Measurements from ENCODE around the gene OLFM1.

Gene OLFM1

GRCh38 chr9:135076876-135077430, 10.5 kb upstream of the OLFM1 start:
- H3K4me3 ChIP-seq (ENCODE audit: insufficient read depth in 1 of 2, low read depth in 1 of 2, low read length in 2 of 2): no peak overlapping the region
- H3K27ac ChIP-seq (ENCODE audit: low read length, poor library complexity, severe bottlenecking): no peak overlapping the region
- H2BK12ac ChIP-seq (ENCODE audit: low read length in 2 of 2): no peak overlapping the region
- H3K9ac ChIP-seq (ENCODE audit: low read length): no peak overlapping the region
- no peak overlapping the region for H3K14ac ChIP-seq (ENCODE audit: low read length in 2 of 2)
- peaks cover 10% of the 10 kb centered on the region for H3K4me1 ChIP-seq (ENCODE audit: control insufficient read depth, insufficient read depth, low read depth, low read length)
- H2AK5ac ChIP-seq (ENCODE audit: low read length, severe bottlenecking): no peak overlapping the region
- WGBS: 72% methylated on average over 4 of the region's 6 CpGs
- no peaks in the 10 kb centered on the region for H3K36me3 ChIP-seq (ENCODE audit: control insufficient read depth in 1 of 2, insufficient read depth in 2 of 2, low read depth in 1 of 2, low read length in 2 of 2)
- H3K18ac ChIP-seq (ENCODE audit: low read depth in 1 of 2, low read length in 2 of 2): no peak overlapping the region
- DNase-seq: no peak
- no peak overlapping the region for H2BK15ac ChIP-seq (ENCODE audit: low read depth, poor library complexity, severe bottlenecking)
- no peak overlapping the region for H2AFZ ChIP-seq (ENCODE audit: low read depth, low read length)
- no peak overlapping the region for H2BK120ac ChIP-seq (ENCODE audit: low read depth, low read length)
- H3K9me3 ChIP-seq (ENCODE audit: control insufficient read depth, low read length): no peaks in the 10 kb centered on the region
- no peak overlapping the region for H2BK5ac ChIP-seq (ENCODE audit: low read depth, low read length, poor library complexity, severe bottlenecking)
- no peak overlapping the region for H4K91ac ChIP-seq (ENCODE audit: low read length)
- no peak overlapping the region for H4K8ac ChIP-seq (ENCODE audit: low read length)
- H3K27me3 ChIP-seq (ENCODE audit: control insufficient read depth in 1 of 2, insufficient read depth in 1 of 2, low read length in 2 of 2): peaks cover 23 to 30% of the 10 kb centered on the region in 2 experiments
- H3K4ac ChIP-seq (ENCODE audit: low read depth in 1 of 2, low read length in 2 of 2): no peak overlapping the region
- H3K79me1 ChIP-seq (replicated peaks; ENCODE audit: low read length, poor library complexity, severe bottlenecking): no peaks in the 10 kb centered on the region
- no peak overlapping the region for H3K23ac ChIP-seq (ENCODE audit: low read length in 2 of 2)
- H3K4me2 ChIP-seq (ENCODE audit: low read length, poor library complexity, severe bottlenecking): no peak overlapping the region

- Histone ChIP-seq H3K9me3 (ENCODE audit: control insufficient read depth, low read length) (no peaks in the 10 kb centered on the region), H2BK120ac (ENCODE audit: low read depth, low read length) (no peak overlapping the region), H3K23ac (ENCODE audit: low read length in 2 of 2) (no peak overlapping the region), H2AFZ (ENCODE audit: low read depth, low read length) (no peak overlapping the region), H3K27me3 (ENCODE audit: control insufficient read depth in 1 of 2, insufficient read depth in 1 of 2, low read length in 2 of 2) (peaks cover 30% of the 10 kb centered on the region in 2 experiments), H4K91ac (ENCODE audit: low read length) (no peak overlapping the region), H3K9ac (ENCODE audit: low read length) (no peak overlapping the region), H3K4me2 (ENCODE audit: low read length, poor library complexity, severe bottlenecking) (no peak overlapping the region), H3K27ac (ENCODE audit: low read length, poor library complexity, severe bottlenecking) (no peak overlapping the region), H3K4me3 (ENCODE audit: insufficient read depth in 1 of 2, low read depth in 1 of 2, low read length in 2 of 2) (no peak overlapping the region), H3K79me1 (replicated peaks; ENCODE audit: low read length, poor library complexity, severe bottlenecking) (no peaks in the 10 kb centered on the region), H2BK15ac (ENCODE audit: low read depth, poor library complexity, severe bottlenecking) (no peak overlapping the region), H3K4ac (ENCODE audit: low read depth in 1 of 2, low read length in 2 of 2) (no peak overlapping the region), H2AK5ac (ENCODE audit: low read length, severe bottlenecking) (no peak overlapping the region), H2BK12ac (ENCODE audit: low read length in 2 of 2) (no peak overlapping the region), H3K14ac (ENCODE audit: low read length in 2 of 2) (no peak overlapping the region), H3K4me1 (ENCODE audit: control insufficient read depth, insufficient read depth, low read depth, low read length) (peaks cover 10% of the 10 kb centered on the region), H3K36me3 (ENCODE audit: control insufficient read depth in 1 of 2, insufficient read depth in 2 of 2, low read depth in 1 of 2, low read length in 2 of 2) (no peaks in the 10 kb centered on the region), H2BK5ac (ENCODE audit: low read depth, low read length, poor library complexity, severe bottlenecking) (no peak overlapping the region), H3K18ac (ENCODE audit: low read depth in 1 of 2, low read length in 2 of 2) (no peak overlapping the region), H4K8ac (ENCODE audit: low read length) (no peak overlapping the region)
- DNase-seq: no peak
- WGBS: 51% methylated on average over 12 of the region's 12 CpGs
These were observed 9.8 kb upstream of the OLFM1 start for GRCh38 chr9:135077497-135078200.

GRCh38 chr9:135078361-135078821, 9.1 kb upstream of the OLFM1 start:
- Histone ChIP-seq H2BK12ac (ENCODE audit: low read length in 2 of 2) (no peak overlapping the region), H4K8ac (ENCODE audit: low read length) (no peak overlapping the region), H3K36me3 (ENCODE audit: control insufficient read depth in 1 of 2, insufficient read depth in 2 of 2, low read depth in 1 of 2, low read length in 2 of 2) (no peaks in the 10 kb centered on the region), H3K14ac (ENCODE audit: low read length in 2 of 2) (no peak overlapping the region), H3K27ac (ENCODE audit: low read length, poor library complexity, severe bottlenecking) (no peak overlapping the region), H2BK5ac (ENCODE audit: low read depth, low read length, poor library complexity, severe bottlenecking) (no peak overlapping the region), H3K9me3 (ENCODE audit: control insufficient read depth, low read length) (no peaks in the 10 kb centered on the region), H3K18ac (ENCODE audit: low read depth in 1 of 2, low read length in 2 of 2) (no peak overlapping the region), H3K4me2 (ENCODE audit: low read length, poor library complexity, severe bottlenecking) (no peak overlapping the region), H3K4me1 (ENCODE audit: control insufficient read depth, insufficient read depth, low read depth, low read length) (peaks cover 10% of the 10 kb centered on the region), H3K27me3 (ENCODE audit: control insufficient read depth in 1 of 2, insufficient read depth in 1 of 2, low read length in 2 of 2) (peaks cover 30 to 38% of the 10 kb centered on the region in 2 experiments), H2AK5ac (ENCODE audit: low read length, severe bottlenecking) (no peak overlapping the region), H3K4ac (ENCODE audit: low read depth in 1 of 2, low read length in 2 of 2) (no peak overlapping the region), H3K23ac (ENCODE audit: low read length in 2 of 2) (no peak overlapping the region), H2AFZ (ENCODE audit: low read depth, low read length) (no peak overlapping the region), H2BK15ac (ENCODE audit: low read depth, poor library complexity, severe bottlenecking) (no peak overlapping the region), H2BK120ac (ENCODE audit: low read depth, low read length) (no peak overlapping the region), H3K9ac (ENCODE audit: low read length) (no peak overlapping the region), H4K91ac (ENCODE audit: low read length) (no peak overlapping the region), H3K79me1 (replicated peaks; ENCODE audit: low read length, poor library complexity, severe bottlenecking) (no peaks in the 10 kb centered on the region), H3K4me3 (ENCODE audit: insufficient read depth in 1 of 2, low read depth in 1 of 2, low read length in 2 of 2) (no peak overlapping the region)
- no peak for DNase-seq
- 83% methylated on average over 9 of the region's 11 CpGs for WGBS

- Histone ChIP-seq H3K4me3 (ENCODE audit: insufficient read depth in 1 of 2, low read depth in 1 of 2, low read length in 2 of 2) (no peak overlapping the region), H3K79me1 (replicated peaks; ENCODE audit: low read length, poor library complexity, severe bottlenecking) (no peaks in the 10 kb centered on the region), H3K27ac (ENCODE audit: low read length, poor library complexity, severe bottlenecking) (no peak overlapping the region), H2BK12ac (ENCODE audit: low read length in 2 of 2) (no peak overlapping the region), H3K18ac (ENCODE audit: low read depth in 1 of 2, low read length in 2 of 2) (no peak overlapping the region), H2BK120ac (ENCODE audit: low read depth, low read length) (no peak overlapping the region), H3K36me3 (ENCODE audit: control insufficient read depth in 1 of 2, insufficient read depth in 2 of 2, low read depth in 1 of 2, low read length in 2 of 2) (no peaks in the 10 kb centered on the region), H2AFZ (ENCODE audit: low read depth, low read length) (no peak overlapping the region), H2AK5ac (ENCODE audit: low read length, severe bottlenecking) (no peak overlapping the region), H3K4me1 (ENCODE audit: control insufficient read depth, insufficient read depth, low read depth, low read length) (peaks cover 10% of the 10 kb centered on the region), H3K27me3 (ENCODE audit: control insufficient read depth in 1 of 2, insufficient read depth in 1 of 2, low read length in 2 of 2) (peaks cover 29 to 44% of the 10 kb centered on the region in 2 experiments), H3K4ac (ENCODE audit: low read depth in 1 of 2, low read length in 2 of 2) (no peak overlapping the region), H4K8ac (ENCODE audit: low read length) (no peak overlapping the region), H3K4me2 (ENCODE audit: low read length, poor library complexity, severe bottlenecking) (no peak overlapping the region), H3K9me3 (ENCODE audit: control insufficient read depth, low read length) (no peaks in the 10 kb centered on the region), H2BK15ac (ENCODE audit: low read depth, poor library complexity, severe bottlenecking) (no peak overlapping the region), H4K91ac (ENCODE audit: low read length) (no peak overlapping the region), H3K23ac (ENCODE audit: low read length in 2 of 2) (no peak overlapping the region), H2BK5ac (ENCODE audit: low read depth, low read length, poor library complexity, severe bottlenecking) (no peak overlapping the region), H3K9ac (ENCODE audit: low read length) (no peak overlapping the region), H3K14ac (ENCODE audit: low read length in 2 of 2) (no peak overlapping the region)
- WGBS: 71% methylated on average over 6 of the region's 7 CpGs
- no peak for DNase-seq
These were observed 8.4 kb upstream of the OLFM1 start for GRCh38 chr9:135079018-135079417.

Measured in mesenchymal stem cell (in vitro differentiated cells and primary cell).